HG03159 (cell line): ENCODE results near the gene FBXL17.

Experiments used
- ATAC-seq: cut with Tn5 transposase; IDR thresholded peaks from one replicate; pipeline ENCODE4 v1.9.1; 2021; ENCODE audit warnings: mild to moderate bottlenecking, moderate library complexity; ENCODE audit not compliant: unreplicated experiment

The FBXL17 gene

DNA sequence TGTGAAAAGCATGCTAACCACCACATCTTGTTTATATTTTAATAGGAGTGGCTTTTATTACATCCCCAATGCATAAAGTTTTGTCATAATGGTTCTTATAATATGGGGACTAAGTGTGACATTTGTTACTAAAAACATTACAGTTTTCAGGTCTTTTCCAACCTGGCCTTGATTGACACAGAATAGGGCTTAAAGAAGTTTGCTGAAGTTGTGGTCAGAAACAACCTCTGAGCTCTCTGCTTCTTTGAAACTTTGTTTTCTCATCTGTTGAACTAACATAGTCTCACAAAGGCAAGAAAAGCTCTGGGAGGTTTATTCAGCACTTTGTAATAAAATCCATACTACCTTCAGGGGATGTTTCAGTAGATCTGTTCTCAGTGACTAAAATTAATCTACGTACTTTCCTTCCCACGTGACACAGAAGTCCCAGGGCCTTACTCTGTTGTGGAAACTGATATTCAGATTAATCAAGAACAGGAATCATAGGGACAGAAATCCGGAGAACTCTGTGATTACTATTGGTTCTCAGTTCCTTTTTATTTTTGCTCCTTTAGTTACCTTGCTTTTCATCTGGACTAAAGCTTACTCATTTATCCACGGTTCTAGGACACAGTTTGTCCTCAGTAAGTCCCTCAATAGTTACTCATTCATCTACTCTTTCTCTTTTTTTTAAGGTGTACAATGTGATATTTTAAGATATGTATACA is 422.2 kb downstream of the FBXL17 start:
- ATAC-seq: no peak

DNA sequence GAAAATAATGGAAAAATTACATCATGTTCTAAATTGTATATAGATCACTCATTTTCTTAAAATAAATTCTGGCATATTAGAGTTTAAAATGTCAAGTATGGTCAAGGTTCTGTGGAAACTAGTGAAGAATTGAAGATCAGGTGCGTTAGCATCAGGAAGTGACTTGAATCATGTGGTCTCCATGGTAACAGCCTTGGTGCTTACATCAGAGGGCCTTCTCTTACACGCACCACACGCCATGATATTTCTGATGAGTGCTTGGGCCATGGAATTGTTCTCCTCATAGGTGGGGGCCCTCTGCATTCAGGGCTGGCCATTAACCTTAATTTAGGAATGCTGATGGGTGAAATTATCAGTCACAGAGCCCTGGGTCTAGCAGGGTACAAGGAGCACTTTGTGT is 423.0 kb downstream of the FBXL17 start:
- no peak for ATAC-seq

DNA sequence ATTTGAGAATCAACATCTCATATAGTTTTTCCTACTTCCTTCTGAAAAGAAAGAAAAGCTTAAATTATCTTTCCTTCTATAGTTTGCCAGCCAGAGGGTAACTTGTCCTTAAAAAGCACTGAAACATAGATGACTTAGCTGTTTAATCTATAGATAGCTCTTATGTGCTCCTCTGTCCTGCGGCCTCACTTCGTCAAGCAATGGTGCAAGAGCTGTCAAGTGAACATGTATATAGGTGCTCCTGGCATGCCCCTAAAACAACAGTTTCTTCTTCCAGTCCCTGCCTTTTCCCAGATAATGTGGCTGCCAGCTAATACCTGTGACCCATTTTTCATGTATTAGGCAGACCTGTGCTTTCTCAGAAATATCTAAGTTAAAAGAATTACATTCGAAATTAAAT is 423.5 kb downstream of the FBXL17 start:
- ATAC-seq: no peak

DNA sequence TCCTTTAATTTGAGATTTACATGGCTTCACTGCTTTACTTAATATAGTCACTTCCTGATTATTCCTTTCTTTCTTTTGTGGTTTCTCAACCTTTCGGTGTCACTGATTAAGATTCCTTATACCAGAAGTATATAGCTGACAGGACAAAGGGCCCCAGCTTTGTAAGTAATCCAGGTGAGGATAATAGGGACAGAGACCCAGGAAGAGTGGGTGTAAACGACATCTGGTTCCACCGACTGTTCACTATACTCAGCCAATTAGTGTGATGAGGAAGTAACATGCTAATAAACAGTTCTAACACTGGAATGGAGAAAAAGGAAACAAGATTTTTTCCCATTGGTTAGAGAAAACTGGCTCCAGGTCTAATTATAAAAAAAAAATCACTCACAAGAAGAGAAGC is 424.8 kb downstream of the FBXL17 start:
- no peak for ATAC-seq

DNA sequence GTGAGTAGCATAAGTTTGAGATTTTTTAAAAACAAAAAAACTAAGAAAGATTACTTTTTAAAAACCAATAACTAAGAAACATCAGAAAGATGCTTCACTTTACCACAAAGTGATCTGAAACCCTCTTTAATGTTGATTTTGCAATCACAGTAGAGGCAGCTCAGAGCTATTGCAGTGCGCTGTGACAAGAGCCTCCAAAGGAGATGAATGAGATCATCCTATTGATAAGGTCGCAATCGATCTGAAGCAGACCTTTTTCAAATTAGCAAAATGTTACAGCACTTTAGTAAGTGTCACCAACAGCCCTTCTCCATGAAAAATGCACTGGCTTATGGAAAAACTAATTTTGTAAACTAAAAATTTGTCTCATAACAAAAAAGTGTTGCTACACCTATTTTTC is 426.6 kb downstream of the FBXL17 start:
- no peak for ATAC-seq

DNA sequence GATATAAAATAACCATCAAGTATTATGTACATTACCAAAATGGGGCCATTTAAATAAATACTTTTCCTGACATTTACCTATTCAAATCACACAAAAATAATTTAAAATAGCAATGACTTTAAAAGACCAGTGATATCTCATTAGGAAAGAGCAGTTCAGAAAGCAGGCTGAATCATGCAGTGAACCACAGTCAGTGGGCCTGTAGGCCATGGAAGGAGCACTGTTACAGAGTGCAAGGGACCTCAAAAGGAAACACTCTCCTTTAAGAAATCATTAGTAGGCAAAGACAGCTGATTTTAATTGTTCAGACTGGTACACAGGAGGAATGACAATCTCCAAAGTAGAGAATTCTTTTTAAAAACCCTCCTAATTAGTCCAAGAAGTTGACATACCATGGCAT is 427.6 kb downstream of the FBXL17 start:
- ATAC-seq: no peak

DNA sequence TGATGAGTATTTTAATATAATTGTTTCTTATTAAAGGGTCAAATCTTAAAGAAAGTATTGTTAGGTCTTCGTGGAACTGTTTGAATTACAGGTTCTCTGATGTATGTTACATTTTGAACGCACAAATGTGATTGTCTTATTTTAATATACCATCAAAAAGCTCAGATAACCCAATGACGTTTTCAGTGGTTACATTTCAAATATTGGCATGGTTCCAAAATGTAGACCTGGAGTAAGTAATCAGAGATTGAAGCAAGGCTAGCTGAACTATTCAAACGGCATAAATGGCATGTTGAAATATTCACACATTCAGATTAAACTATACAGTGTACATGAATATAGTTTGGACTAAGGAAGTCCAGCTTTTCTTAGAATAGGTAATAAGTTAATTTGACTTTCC is 429.4 kb downstream of the FBXL17 start:
- ATAC-seq: no peak

DNA sequence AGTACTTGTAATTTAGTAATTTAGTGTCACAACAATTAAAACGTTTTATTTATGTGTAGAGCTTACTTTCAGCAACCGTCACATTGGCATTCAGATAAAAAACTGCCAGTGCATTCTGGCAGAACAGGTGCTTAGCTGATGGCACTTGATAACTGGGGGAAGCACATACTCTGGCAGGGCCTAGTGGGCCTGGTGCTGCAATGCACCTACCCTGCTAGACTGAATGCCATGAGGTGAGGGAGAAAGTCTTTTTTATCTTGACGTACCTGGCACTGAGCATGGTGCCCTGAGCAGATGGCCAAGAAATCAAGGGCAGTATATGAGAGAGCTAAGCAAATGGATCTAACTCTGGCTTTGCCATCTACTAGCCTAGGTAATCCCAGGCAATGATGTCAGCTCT is 430.6 kb downstream of the FBXL17 start:
- no peak for ATAC-seq

DNA sequence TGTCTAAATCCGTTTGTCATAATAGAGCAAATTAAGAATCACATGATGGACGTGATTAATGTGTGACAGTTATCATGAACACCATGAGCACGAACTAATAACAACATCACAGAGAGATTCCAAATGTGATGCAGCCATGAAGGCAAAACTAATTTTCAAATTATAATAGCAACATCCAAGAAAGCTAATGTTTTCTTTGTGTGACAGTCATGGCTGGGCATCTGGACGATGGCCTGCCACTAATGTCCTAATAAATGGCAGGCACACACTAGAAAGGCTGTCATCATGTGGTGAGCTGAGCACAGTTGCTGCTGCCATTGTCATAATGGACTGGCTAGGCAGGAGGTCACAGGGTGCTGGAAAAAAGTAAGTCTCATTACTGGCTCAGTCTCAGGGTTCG is 431.1 kb downstream of the FBXL17 start:
- no peak for ATAC-seq

DNA sequence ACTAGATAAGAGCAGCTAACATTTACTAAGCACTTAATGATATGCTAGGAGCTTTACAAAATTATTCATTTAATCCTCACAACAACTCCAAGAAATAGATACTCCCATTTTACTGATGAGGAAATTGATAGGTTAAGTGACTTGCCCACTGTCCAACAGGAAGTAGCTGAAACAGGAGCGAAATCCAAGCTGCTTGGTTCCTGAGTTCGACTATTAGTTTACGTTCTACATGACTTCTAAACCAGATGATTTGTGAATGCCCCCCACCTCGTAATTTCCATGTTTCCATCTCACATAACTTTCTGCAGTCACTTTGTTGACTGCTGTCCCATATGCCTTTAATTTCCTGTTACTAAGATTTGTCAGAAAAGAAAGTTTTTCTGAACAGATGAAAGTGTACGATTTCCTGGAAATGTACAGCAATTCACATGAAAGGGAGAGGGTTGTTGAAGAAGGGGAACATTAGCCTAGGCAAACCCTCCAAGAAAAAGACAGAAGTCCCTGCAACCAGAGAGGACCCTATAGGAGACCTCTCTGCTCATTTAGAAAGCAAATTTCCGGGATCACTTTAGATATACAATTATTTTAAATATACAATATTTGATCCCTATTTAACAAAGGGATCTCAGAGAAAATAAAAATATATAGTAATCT is 432.1 kb downstream of the FBXL17 start:
- no peak for ATAC-seq

DNA sequence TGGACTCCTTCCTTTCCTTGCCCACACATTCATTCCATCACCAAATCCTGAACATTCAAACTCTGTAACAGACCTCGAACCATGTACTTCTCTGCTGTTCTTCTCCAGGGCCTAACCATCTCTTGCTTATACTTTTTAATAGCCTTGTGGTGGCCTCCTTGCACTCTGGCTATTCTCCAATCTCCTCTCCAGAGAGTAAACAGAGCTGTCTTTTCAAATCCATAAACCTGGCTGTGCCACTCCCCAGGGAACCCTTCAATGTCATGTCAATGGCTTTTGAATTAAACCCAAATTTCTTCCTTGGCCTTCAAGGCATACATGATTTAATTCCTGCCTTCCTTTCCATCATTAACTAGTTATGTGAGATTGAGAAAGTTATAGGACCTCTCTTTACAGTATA is 433.5 kb downstream of the FBXL17 start:
- ATAC-seq: no peak

DNA sequence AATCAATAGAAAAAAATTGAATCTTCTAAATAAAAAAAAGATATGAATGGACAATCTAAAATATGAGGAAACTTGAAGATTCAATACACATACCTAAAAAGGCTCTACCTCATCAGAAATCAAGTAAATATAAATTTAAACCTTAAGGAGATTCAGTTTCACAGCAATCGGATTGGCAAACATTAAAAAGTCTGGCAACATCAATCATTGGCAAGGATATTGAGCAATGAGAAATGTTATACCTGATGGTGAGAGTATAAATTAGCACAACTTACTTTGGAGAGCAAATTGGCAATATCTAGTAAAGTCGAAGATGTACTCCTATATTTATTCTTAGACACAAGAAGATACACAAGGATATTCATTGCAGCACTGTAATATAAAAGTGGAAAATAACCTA is 436.8 kb downstream of the FBXL17 start:
- no peak for ATAC-seq

DNA sequence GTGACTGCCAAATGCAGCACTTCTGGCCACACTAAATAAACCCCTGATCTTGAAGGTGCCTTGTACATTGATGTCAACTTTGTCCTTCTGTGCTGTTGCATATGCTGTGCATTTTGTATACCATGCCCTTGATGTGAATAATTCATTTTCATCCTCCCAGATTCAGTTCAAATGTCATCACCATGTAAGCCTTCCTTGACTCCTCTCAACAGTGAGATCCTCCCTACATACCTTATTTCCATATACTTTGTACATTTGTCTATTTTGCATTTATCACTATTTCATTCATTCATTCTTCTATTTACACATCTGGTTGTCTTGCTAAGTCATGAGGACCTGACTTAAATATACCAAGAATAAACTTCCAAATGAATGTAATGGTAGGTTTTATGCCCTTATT is 438.0 kb downstream of the FBXL17 start:
- ATAC-seq: no peak

DNA sequence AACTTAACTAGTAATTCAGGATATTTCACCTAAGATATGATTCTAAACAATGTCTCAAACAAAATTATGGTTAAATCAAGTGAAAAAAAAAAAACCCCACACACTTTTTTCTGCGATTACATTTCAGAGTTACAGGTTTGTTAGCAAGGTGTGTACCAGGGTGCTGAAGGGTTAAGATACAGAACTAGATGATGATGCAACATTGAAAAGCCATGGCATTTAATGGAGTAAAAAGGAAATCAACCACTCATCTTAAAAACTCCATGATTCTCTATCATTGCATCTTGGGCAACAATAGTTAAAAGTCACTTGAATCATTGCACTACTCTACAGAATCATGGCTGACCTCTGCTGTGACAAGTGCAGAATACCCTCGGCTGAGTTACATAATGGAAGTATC is 440.9 kb downstream of the FBXL17 start:
- ATAC-seq: no peak

DNA sequence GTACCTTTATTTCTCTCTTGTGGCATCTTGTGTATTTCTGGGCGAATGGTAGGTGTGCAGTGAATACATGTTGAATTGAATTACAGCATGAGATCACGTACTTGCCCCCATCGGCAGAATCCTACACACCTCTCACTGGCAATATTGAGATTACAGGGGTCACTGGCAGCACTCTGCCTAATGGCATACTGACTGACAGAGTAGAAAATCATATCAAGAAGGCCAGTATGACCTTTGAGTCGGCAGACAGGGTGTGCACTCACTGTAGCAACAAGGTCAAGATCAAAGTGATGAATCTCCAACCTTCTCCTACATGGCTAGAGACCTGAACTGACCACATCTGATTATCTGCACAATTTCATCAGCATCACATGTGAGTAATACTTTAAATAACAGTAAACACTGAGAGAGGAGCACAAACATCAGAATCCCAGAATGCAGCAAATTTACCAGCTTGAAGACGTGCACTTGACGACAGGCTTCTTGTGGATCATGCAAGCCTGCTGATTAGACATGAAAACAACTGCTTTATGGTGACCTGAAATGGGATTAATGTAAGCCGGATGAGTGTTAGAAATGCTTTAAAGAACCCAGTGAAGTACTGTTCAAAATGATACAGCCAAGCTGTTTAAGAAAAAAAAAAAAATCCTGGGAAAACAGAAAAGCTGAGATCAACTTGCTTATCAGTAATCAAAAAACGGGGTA is 444.1 kb downstream of the FBXL17 start:
- ATAC-seq: no peak

DNA sequence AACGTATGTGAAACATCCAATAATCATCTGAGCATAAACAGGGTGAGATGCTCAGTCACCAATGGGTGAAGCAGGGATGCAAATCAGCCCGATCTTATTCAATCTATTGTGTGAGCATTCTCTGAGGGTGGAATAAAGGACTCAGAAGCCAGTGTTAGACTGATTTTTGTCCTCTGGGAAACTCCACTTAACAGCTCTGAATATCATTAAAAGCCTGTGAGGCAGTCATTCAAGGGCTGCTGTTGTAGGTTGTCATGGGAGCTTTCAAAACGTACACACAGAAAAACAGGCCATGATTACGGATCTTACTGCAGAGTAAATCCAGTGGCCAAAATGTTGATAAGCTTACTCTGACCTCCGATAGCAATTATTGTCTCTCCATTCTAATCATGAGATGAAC is 444.7 kb downstream of the FBXL17 start:
- no peak for ATAC-seq

DNA sequence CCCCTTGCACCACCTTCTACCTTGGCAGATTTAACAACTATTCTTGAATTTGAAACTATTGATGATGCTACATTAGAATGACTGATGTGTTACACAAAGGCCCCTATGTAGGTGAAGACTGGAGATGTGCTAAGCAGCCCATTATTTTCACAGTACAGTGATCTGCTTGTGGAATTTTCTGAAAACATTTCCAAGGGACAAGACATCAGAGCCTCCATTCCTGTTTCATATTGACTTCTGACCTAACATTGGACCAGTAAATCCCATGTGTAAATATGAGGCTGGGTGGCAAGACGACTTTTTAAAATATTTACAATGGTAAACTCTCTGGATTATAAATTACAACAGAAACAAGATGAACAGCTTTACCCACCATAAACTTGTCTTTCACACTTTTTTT is 445.4 kb downstream of the FBXL17 start:
- ATAC-seq: no peak

DNA sequence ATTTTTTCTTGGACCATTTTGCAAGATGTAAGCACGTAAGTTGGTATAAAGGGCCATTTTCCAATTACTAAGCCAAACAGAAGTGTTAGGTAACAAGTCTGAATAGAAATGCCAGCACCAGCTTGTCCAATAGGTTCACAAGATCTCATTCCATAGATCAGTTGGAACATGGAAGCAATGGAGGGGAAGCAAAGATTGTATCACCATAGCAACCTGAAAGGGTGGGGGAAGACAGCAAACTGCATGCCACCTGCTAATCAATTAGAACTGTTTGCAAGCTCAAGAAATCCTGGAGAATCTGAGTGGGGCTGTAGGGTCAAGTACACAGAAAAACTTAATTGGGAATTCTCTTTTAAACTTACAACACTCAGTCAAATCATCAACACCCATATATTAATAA is 446.3 kb downstream of the FBXL17 start:
- no peak for ATAC-seq

DNA sequence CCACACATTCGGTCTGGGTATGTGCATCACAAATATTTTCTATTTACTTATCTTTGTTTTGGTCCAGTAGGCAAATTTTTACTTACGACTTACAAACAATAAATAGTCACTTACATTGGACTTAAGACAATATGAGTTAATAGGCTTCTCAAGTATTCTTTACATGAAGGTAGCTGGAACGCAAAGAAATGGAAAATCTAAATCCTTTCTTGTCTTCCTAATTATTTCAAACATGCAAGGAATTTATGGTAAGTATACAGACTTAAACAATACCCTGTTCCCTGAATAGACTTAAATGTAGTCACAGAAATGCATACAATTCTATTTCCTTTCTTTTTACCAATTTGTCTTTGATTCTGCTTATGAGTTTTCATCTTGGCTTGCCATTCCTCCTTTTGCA is 448.6 kb downstream of the FBXL17 start:
- ATAC-seq: no peak

DNA sequence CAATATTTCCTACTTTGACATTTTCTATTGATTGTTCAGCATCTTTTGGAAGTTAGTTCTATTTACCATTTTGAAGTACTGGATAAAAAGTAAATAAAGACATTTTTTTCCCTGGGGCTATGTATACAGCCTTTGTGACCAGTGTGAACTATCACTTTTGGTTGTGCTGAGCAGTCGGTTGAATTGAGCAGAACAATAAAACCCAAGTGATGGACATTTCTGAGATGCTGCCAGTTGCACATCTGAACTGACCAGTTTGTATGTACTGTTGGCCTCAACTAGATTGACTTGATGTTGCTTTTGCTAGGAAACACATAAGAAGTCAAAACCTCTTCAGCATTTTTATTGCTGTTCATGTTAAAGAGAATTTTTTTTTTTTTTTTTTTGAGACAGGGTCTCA is 451.0 kb downstream of the FBXL17 start:
- ATAC-seq: no peak

DNA sequence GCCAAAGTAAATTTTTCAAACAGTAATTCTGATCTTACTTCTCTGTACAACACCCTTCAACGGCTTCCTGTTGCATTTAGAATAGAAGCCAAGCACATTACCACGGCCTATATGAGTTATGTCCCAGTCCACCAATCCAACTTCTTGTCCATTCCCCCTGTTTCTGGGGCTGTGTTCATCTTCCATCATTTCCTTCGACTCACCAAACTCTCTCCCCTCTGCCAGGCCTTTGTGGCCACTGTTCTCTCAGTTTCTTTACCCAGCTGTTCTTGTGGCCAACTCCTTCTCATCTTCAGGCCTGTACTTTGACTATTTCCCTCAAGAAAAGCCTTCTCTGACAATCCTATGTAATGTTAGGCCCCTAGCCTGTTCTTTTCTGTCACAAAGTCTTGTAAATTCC is 451.8 kb downstream of the FBXL17 start:
- ATAC-seq: no peak

DNA sequence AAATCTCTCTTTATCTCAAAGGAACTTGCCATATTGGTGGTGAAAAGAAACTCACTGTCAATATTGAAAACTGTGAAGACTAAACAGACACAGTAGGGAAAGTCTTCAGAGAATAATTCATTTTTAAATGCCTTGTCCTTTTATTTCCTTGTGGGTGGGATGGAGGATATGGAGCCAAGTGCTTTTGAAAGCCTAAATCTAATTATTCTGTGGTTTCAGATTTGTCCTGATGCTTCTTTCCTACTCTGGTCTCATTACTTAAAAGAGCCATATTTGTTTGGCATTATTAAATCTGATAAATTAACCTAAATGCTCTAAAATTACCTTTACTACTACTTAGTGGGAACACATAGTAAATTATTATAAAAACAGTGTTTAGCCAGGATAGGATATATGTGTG is 452.8 kb downstream of the FBXL17 start:
- no peak for ATAC-seq
